Upper lobe of left lung (tissue), 6 donors: ENCODE measurements around the gene NUDT13. TPM values are rescaled to one million over a fixed set of nuclear protein-coding genes. Genes with fewer than 3 reads are reported as not detected.
"Not testable (repeated sequence)": the region's sequence is repeated elsewhere in the genome, so short reads cannot be mapped to it uniquely, and the experiment has no call there.

Source experiments
- ATAC-seq, 2 donors: fragments of 200-7000 bp; cut with Tn5 transposase; one replicate each; pipeline ENCODE4 v1.9.1; 2022; ENCODE audit warnings: mild to moderate bottlenecking in 2 of 2, moderate library complexity in 2 of 2; ENCODE audit not compliant: low FRiP score in 2 of 2
- DNase-seq, 2 donors: peaks; one replicate each; pipeline ENCODE4 v3.0.0-alpha.2; 2019 to 2020
- H3K27ac ChIP-seq, 4 donors: fragments of 200-600 bp; sonication (generic); one replicate each; pipeline ENCODE4 v1.5.1; 2016 to 2019
- H3K27me3 ChIP-seq, 4 donors: fragments of 200-600 bp; sonication (generic); one replicate each; pipeline ENCODE4 v1.5.1; 2017 to 2019
- H3K36me3 ChIP-seq, 4 donors: fragments of 200-600 bp; sonication (generic); one replicate each; pipeline ENCODE4 v1.5.1; 2016 to 2019
- H3K4me1 ChIP-seq, 4 donors: fragments of 200-600 bp; sonication (generic); one replicate each; pipeline ENCODE4 v1.5.1; 2018 to 2019
- H3K4me3 ChIP-seq, 4 donors: fragments of 200-600 bp; sonication (generic); one replicate each; pipeline ENCODE4 v1.5.1; 2017 to 2019; ENCODE audit warnings: mild to moderate bottlenecking in 2 of 4, moderate library complexity in 1 of 4
- H3K9me3 ChIP-seq, 4 donors: fragments of 200-600 bp; sonication (generic); one replicate each; pipeline ENCODE4 v1.5.1; 2018 to 2019
- CTCF ChIP-seq, 6 experiments: fragments of 450-650 bp in 4 of 6; fragments of 200-600 bp in 2 of 6; sonication (generic) in 2 of 6; IDR thresholded peaks; one replicate each; pipeline ENCODE4 v1.5.1; 2016 to 2019; ENCODE audit warnings: antibody characterized with exemption in 6 of 6
- EP300 ChIP-seq, 4 donors: sonication (generic); formaldehyde crosslinking; IDR thresholded peaks; one replicate each; pipeline ENCODE4 v1.5.1; 2017; ENCODE audit warnings: antibody characterized with exemption in 4 of 4, control low read depth in 2 of 4
- POLR2A ChIP-seq, 4 donors: fragments of 450-650 bp; IDR thresholded peaks; one replicate each; pipeline ENCODE4 v1.5.1; 2016 to 2017; ENCODE audit warnings: antibody characterized with exemption in 4 of 4, mild to moderate bottlenecking in 2 of 4
- POLR2AphosphoS5 ChIP-seq, 2 donors: sonication (generic); formaldehyde crosslinking; IDR thresholded peaks; one replicate each; pipeline ENCODE4 v1.5.1; 2017; ENCODE audit warnings: antibody characterized with exemption in 2 of 2
- WGBS, 2 donors: methylation state at CpG; one replicate each; pipeline ENCODE4 v1.1.5; 2017 to 2018; 5-methylcytosine and 5-hydroxymethylcytosine counted together
- total RNA-seq, 6 donors: library from RNA; depleted of rRNA in 4 of 6; stranded (reverse); fragments of >200 nt in 4 of 6; gene quantifications; one replicate each; pipeline versions ENCODE4 v1.1.0 to v1.2.1, GENCODE V29; 2016 to 2021
- donor health status: DM: no; HTN: no; CAD: no; lungs with moderate emphysema.
- donor health status: DM: no; HTN: yes; CAD: no; lungs with severe emphysema.

NUDT13 gene
- total RNA-seq, 6 donors from 2014 or later = 1.0 to 4.6 (median 2.7) TPM

DNA sequence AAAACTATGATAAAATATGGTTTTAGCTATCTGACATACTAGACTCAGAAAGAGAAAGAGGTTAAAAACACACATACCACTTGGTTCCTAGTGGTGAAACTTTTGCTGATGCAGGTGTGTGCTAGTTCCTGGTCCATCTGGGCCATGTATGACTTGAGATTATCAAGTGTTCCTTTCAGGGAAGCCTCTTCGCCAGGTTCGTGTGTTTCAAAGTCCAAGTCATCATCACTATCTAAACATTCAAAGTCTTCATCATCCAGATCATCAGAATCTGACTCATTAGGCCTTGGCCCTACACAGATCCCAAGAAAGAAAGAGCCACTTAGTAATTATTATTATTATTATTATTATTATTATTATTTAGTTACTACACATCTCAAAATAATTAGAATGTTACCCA is 26.4 kb downstream of the NUDT13 start:
- H3K4me3 ChIP-seq = no peak overlapping the region
- no peak overlapping the region for H3K27ac ChIP-seq
- peaks cover 30 to 100% (median 70%) of the 10 kb centered on the region in 4 donors for H3K36me3 ChIP-seq

DNA sequence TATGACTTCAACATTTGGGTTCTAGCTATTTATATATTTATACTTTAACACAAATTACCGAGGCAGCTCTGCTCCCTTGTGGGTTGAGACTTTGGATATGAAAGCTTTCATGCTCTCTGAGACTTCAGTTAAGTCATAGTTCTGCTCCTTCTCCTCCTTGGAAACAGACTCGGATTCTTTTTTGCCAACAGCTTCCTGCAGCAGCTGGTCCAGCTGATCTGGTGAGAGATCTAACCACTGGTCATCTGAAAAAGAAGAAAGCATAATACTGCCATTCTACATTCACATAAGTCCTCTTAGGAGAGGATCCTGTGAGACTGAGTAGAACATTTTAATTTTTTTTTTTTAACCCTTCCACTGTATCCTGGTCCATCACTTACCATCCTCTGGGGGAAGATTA is 29.0 kb downstream of the NUDT13 start:
- ATAC-seq (no peak), DNase-seq (no peak)
- Histone ChIP-seq H3K4me3 (no peak overlapping the region), H3K36me3 (peaks cover 30 to 100% (median 63%) of the 10 kb centered on the region in 4 donors), H3K9me3 (no peaks in the 10 kb centered on the region), H3K27me3 (no peaks in the 10 kb centered on the region), H3K27ac (no peak overlapping the region), H3K4me1 (no peaks in the 10 kb centered on the region)
- WGBS, 2 donors = 91% methylated on average over 2 of the region's 2 CpGs
- no peak for TF ChIP-seq POLR2AphosphoS5 (IDR thresholded peaks at IDR 0.05)
- no peak for TF ChIP-seq CTCF (IDR thresholded peaks at IDR 0.05)
- TF ChIP-seq POLR2A (IDR thresholded peaks at IDR 0.05) = no peak
- TF ChIP-seq EP300 (IDR thresholded peaks at IDR 0.05) = no peak

More for the DNA sequence above, 26.4 kb downstream of the NUDT13 start:
- TF ChIP-seq POLR2A (IDR thresholded peaks at IDR 0.05) = no peak
- no peak for TF ChIP-seq EP300 (IDR thresholded peaks at IDR 0.05)
- no peaks in the 10 kb centered on the region for H3K9me3 ChIP-seq
- H3K4me1 ChIP-seq = no peaks in the 10 kb centered on the region
- 95 to 96% methylated on average over 2 of the region's 2 CpGs for WGBS, 2 donors
- H3K27me3 ChIP-seq = no peaks in the 10 kb centered on the region
- DNase-seq = no peak
- ATAC-seq = no peak

DNA sequence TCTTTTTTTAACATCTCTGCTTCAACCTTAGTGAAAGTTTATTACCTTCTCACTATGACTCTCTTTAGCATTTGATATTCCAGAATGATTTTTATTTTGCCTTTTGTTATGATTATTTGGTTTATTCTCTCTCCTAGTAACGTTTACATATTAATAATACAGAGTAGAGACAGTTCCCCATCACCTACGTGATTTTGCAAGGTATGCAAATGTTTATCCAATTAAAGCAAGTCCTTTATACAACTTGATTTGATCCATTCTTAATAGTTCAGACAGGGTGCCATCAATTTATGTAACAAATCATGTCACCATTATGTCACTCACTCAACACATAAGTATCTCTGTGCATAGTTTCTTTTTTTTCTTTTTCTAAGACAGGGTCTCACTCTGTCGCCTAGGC is 31.3 kb downstream of the NUDT13 start:
- Histone ChIP-seq H3K27me3 (no peaks in the 10 kb centered on the region), H3K36me3 (peaks cover 42 to 100% (median 67%) of the 10 kb centered on the region in 4 donors), H3K4me1 (no peaks in the 10 kb centered on the region), H3K4me3 (no peak overlapping the region), H3K27ac (no peak overlapping the region), H3K9me3 (no peaks in the 10 kb centered on the region)
- WGBS, 2 donors = 85 to 92% methylated on average over 3 of the region's 3 CpGs
- TF ChIP-seq POLR2AphosphoS5 (IDR thresholded peaks at IDR 0.05) (no peak), POLR2A (IDR thresholded peaks at IDR 0.05) (no peak), CTCF (IDR thresholded peaks at IDR 0.05) (no peak), EP300 (IDR thresholded peaks at IDR 0.05) (no peak)
- DNase-seq (no peak), ATAC-seq (no peak)

DNA sequence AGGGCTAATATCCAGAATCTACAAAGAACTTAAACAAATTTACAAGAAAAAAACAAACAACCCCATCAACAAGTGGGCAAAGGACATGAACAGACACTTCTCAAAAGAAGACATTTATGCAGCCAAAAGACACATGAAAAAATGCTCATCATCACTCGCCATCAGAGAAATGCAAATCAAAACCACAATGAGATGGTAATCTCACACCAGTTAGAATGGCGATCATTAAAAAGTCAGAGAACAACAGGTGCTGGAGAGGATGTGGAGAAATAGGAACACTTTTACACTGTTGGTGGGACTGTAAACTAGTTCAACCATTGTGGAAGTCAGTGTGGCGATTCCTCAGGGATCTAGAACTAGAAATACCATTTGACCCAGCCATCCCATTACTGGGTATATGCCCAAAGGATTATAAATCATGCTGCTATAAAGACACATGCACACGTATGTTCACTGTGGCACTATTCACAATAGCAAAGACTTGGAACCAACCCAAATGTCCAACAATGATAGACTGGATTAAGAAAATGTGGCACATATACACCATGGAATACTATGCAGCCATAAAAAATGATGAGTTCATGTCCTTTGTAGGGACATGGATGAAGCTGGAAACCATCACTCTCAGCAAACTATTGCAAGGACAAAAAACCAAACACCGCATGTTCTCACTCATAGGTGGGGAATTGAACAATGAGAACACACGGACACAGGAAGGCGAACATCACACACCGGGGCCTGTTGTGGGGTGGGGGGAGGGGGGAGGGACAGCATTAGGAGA is 40.6 kb downstream of the NUDT13 start:
- ATAC-seq, H3K27me3 ChIP-seq, H3K9me3 ChIP-seq, H3K4me1 ChIP-seq, H3K27ac ChIP-seq, H3K4me3 ChIP-seq, DNase-seq: not testable (repeated sequence)
- WGBS, 2 donors = 99% methylated on average over 5 of the region's 8 CpGs
- H3K36me3 ChIP-seq = peaks cover 37 to 87% (median 48%) of the 10 kb centered on the region in 4 donors

DNA sequence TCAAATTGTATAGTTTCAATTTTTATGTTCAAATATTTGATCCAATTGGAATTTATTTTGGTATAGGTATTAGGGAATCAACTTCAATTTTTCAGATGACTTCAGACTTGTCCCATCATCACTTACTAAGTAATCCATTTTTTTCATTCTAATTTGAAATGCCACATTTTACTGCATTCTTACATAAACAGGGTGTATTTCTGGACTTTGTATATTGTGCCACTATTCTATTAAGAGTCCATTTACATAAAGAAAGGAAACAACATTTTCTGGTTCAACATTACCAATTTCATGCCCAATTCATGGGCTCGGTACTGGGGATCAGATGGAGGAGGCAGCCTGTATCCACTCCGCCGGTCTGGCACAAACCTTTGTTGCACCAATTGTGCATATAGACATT is 41.8 kb downstream of the NUDT13 start:
- H3K4me3 ChIP-seq = no peak overlapping the region
- H3K27me3 ChIP-seq = no peaks in the 10 kb centered on the region
- DNase-seq (no peak), ATAC-seq (no peak)
- no peak for TF ChIP-seq CTCF (IDR thresholded peaks at IDR 0.05)
- TF ChIP-seq EP300 (IDR thresholded peaks at IDR 0.05) = no peak
- TF ChIP-seq POLR2AphosphoS5 (IDR thresholded peaks at IDR 0.05) = no peak
- no peak for TF ChIP-seq POLR2A (IDR thresholded peaks at IDR 0.05)
- H3K27ac ChIP-seq = no peak overlapping the region
- WGBS, 2 donors = 92 to 96% methylated on average over 3 of the region's 3 CpGs
- peaks cover 36 to 87% (median 44%) of the 10 kb centered on the region in 4 donors for H3K36me3 ChIP-seq
- no peaks in the 10 kb centered on the region for H3K9me3 ChIP-seq
- no peaks in the 10 kb centered on the region for H3K4me1 ChIP-seq

DNA sequence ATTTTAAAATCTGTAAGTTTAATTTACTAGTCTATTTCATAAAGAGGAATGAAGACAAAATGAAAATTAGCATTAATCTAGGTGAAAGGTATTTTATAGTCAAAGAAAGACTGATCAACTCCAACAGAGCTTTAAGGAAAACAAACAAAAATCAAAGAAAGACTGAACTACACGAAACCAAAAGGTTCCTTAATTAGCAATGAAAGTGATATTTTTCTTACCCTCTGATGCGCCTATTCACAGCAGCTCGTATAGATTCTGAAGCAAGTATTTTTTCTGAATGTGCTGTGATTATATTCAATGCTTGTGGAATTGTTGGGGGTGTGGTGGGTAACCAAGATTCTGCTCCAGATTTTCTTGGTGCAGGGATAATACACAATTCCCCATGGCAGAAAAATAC is 45.8 kb downstream of the NUDT13 start:
- Histone ChIP-seq H3K9me3 (no peaks in the 10 kb centered on the region), H3K4me3 (no peak overlapping the region), H3K27ac (no peak overlapping the region), H3K36me3 (peaks cover 26 to 85% (median 31%) of the 10 kb centered on the region in 4 donors), H3K4me1 (no peaks in the 10 kb centered on the region), H3K27me3 (no peaks in the 10 kb centered on the region)
- DNase-seq = no peak
- TF ChIP-seq POLR2A (IDR thresholded peaks at IDR 0.05) = no peak
- no peak for TF ChIP-seq EP300 (IDR thresholded peaks at IDR 0.05)
- no peak for TF ChIP-seq CTCF (IDR thresholded peaks at IDR 0.05)
- TF ChIP-seq POLR2AphosphoS5 (IDR thresholded peaks at IDR 0.05) = no peak
- 92 to 93% methylated on average over 3 of the region's 3 CpGs for WGBS, 2 donors
- ATAC-seq = no peak
